OCI-LY7 (cell line): Measurements from ENCODE around the gene MEGF6. TPM values are rescaled to one million over a fixed set of nuclear protein-coding genes. Genes with fewer than 3 reads are reported as not detected.

ENCODE experiments used
- BruUV-seq: library from RNA; stranded (reverse); fragments of 400-500 nt; replicated peaks from 2 replicates; lab custom pipeline; 2021; lab: Mats Ljungman, UMichigan
- CTCF ChIA-PET: fragments of 300-600 bp; sonication (Branson Sonifier 250); formaldehyde crosslinking; loops from one replicate; lab custom pipeline; 2022; ENCODE audit warnings: antibody characterized with exemption; ENCODE audit not compliant: unreplicated experiment; lab: Charles Lee
- POLR2A ChIA-PET: fragments of 300-600 bp; sonication (Branson Sonifier 250); formaldehyde crosslinking; loops from one replicate; lab custom pipeline; 2022; ENCODE audit warnings: antibody characterized with exemption; lab: Charles Lee
- DNase-seq: peaks from one replicate; pipeline ENCODE4 v3.0.0-alpha.2; 2015; ENCODE audit warnings: low spot score
- H2AFZ ChIP-seq: fragments of 200-600 bp; sonication (generic), shearing (Covaris generic); 2 replicates; pipeline ENCODE4 v1.6.1; 2014; ENCODE audit warnings: mild to moderate bottlenecking, antibody characterized with exemption, low read length, moderate library complexity
- H3K27ac ChIP-seq: fragments of 200-600 bp; sonication (generic); 2 replicates; pipeline ENCODE4 v1.5.1; 2014; ENCODE audit warnings: mixed run types, low read depth, mild to moderate bottlenecking, moderate library complexity, low read length, inconsistent platforms; ENCODE audit not compliant: poor library complexity, severe bottlenecking
- H3K36me3 ChIP-seq: fragments of 200-600 bp; sonication (generic); 2 replicates; pipeline ENCODE4 v1.6.1; 2014; ENCODE audit warnings: mild to moderate bottlenecking, antibody characterized with exemption, low read length, moderate library complexity, mixed read lengths; ENCODE audit not compliant: insufficient read depth
- H3K4me1 ChIP-seq: fragments of 200-600 bp; sonication (generic); 2 replicates; pipeline ENCODE4 v1.5.1; 2014; ENCODE audit warnings: mild to moderate bottlenecking, low read length; ENCODE audit not compliant: insufficient read depth, poor library complexity, severe bottlenecking
- H3K4me2 ChIP-seq: fragments of 200-600 bp; sonication (generic); 2 replicates; pipeline ENCODE4 v1.6.1; 2014; ENCODE audit warnings: mild to moderate bottlenecking, low read length
- H3K4me3 ChIP-seq: fragments of 200-600 bp; sonication (generic); 2 replicates; pipeline ENCODE4 v1.5.1; 2014; ENCODE audit warnings: mild to moderate bottlenecking, low read depth, low read length; ENCODE audit not compliant: poor library complexity, severe bottlenecking
- H3K79me2 ChIP-seq: fragments of 200-600 bp; sonication (generic); 2 replicates; pipeline ENCODE4 v1.6.1; 2016; ENCODE audit warnings: low read depth, mild to moderate bottlenecking, low read length, moderate library complexity, mixed read lengths; ENCODE audit not compliant: insufficient read depth
- H3K9me2 ChIP-seq: fragments of 200-600 bp; sonication (generic); 2 replicates; pipeline ENCODE4 v1.6.1; 2016; ENCODE audit warnings: mild to moderate bottlenecking, low read length, mixed read lengths; ENCODE audit not compliant: insufficient read depth
- H3K9me3 ChIP-seq: fragments of 200-600 bp; sonication (generic); 2 replicates; pipeline ENCODE4 v1.6.1; 2014; ENCODE audit warnings: mild to moderate bottlenecking, mixed run types, low read length, mixed read lengths
- H4K20me1 ChIP-seq: fragments of 200-600 bp; sonication (generic); 2 replicates; pipeline ENCODE4 v1.6.1; 2014; ENCODE audit warnings: mild to moderate bottlenecking, antibody characterized with exemption, low read length, moderate library complexity, mixed read lengths; ENCODE audit not compliant: insufficient read depth
- CTCF ChIP-seq: fragments of 200-600 bp; sonication (generic); conservative IDR thresholded peaks from 2 replicates; pipeline ENCODE4 v1.5.1; 2014; ENCODE audit warnings: mild to moderate bottlenecking, antibody characterized with exemption, low read length, moderate library complexity, mixed read lengths
- EZH2phosphoT487 ChIP-seq: fragments of 200-600 bp; sonication (generic); IDR thresholded peaks from 2 replicates; pipeline ENCODE4 v1.6.1; 2018; ENCODE audit warnings: low read depth, borderline replicate concordance, mild to moderate bottlenecking, mixed run types, antibody characterized with exemption, low read length, moderate library complexity, mixed read lengths
- intact Hi-C: fragments of 100-400 bp; cut with micrococcal nuclease; formaldehyde crosslinking; loops from one replicate; pipeline ENCODE4 v1.10.0; 2022; ENCODE audit not compliant: unreplicated experiment
- total RNA-seq, 2 experiments: library from RNA; depleted of rRNA in 1 of 2; stranded (reverse); fragments of >200 nt in 1 of 2; shearing (Covaris generic) in 1 of 2; gene quantifications; 2 replicates each; pipeline ENCODE4 v1.2.3, GENCODE V29; 2014 to 2022

The MEGF6 gene
- total RNA-seq, 2 experiments from 2014 or later, result 0.15 to 0.32 TPM

DNA sequence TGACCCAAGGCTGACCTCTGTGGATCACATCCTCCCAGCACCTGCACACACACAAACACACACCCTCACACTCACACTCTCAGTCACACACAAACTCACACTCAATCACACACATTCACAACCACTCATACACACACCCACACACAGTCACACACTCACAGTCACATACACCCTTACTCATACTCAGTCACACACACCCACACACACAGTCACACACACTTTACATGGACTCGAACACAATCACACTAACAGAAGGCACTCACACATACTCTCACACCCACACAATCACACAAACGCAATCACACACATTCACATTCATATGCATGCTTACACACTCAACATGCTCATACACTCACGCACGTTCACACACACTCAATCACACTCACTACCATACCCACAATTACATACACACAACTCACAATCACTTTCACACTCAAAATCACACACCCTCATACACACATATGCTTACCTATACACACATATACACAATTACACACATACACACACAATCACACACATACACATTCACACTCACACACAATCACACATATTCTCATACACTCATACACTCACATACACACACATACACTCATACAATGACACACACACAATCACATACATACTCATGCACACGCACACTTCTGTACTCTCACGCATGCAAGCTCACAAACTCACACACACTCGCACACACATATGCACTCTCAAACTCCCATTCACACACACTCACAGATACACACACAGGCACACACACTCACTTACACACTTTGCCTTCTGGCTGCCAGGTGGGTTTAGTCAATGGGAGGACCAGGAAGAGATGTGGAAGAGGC, 6.1 kb downstream of the MEGF6 start:
- intact Hi-C loops, result no loop called here
- Histone ChIP-seq H2AFZ (no peak overlapping the region), H3K4me1 (no peaks in the 10 kb centered on the region), H3K27ac (no peak overlapping the region), H4K20me1 (no peaks in the 10 kb centered on the region), H3K4me2 (no peak overlapping the region), H3K36me3 (no peaks in the 10 kb centered on the region), H3K79me2 (no peaks in the 10 kb centered on the region), H3K9me2 (no peaks in the 10 kb centered on the region), H3K4me3 (no peak overlapping the region), H3K9me3 (no peaks in the 10 kb centered on the region)
- DNase-seq, result no peak
- TF ChIP-seq EZH2phosphoT487, result no peak
- TF ChIP-seq CTCF, result no peak
- BruUV-seq, result no TSS peak
- CTCF ChIA-PET, result no interaction called here
- POLR2A ChIA-PET, result no interaction called here

DNA sequence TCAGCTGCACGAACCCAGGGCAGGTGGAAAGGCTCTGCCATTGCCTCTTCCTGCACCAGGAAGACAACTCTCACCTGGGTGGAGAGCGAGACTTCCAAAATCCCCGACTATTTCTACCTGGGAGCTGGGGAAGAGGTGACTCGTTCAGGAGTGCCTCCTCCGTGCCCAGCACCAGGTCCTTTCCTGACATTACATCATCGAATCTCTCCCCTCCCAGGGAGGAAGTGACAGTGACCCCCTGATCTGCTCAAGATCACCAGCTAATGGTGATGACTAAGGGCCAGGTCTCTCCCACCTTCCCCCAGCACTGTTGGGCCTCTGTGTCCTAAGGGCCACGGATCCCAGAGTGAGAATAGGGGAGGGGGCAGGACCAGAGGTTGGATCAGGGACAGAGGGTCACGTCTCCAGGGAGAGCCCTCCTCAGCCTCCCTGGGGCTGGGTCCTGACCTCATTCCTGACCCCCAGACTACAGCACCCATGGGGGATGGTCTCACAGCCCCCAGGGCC, 6.8 kb downstream of the MEGF6 start:
- intact Hi-C loops, result no loop called here
- H3K36me3 ChIP-seq, result no peaks in the 10 kb centered on the region
- no peak overlapping the region for H3K27ac ChIP-seq
- H4K20me1 ChIP-seq, result no peaks in the 10 kb centered on the region
- BruUV-seq, result no TSS peak
- H3K4me3 ChIP-seq, result no peak overlapping the region
- CTCF ChIA-PET, result no interaction called here
- H3K4me2 ChIP-seq, result no peak overlapping the region
- H2AFZ ChIP-seq, result no peak overlapping the region
- POLR2A ChIA-PET, result no interaction called here
- no peaks in the 10 kb centered on the region for H3K9me3 ChIP-seq
- no peak for DNase-seq
- no peaks in the 10 kb centered on the region for H3K79me2 ChIP-seq
- TF ChIP-seq CTCF (no peak), EZH2phosphoT487 (no peak)
- H3K9me2 ChIP-seq, result no peaks in the 10 kb centered on the region
- no peaks in the 10 kb centered on the region for H3K4me1 ChIP-seq
